Activated CD4-positive, alpha-beta T cell treated with anti-CD3 and anti-CD28 coated beads for 36 hours (primary cell): ENCODE results near the gene IRF4. TPM values are rescaled to one million over a fixed set of nuclear protein-coding genes. Genes with fewer than 3 reads are reported as not detected.

Experiments
- ATAC-seq: fragments of 200-7000 bp; cut with Tn5 transposase; one replicate; pipeline ENCODE4 v1.10.0; 2021; ENCODE audit warnings: mild to moderate bottlenecking, moderate library complexity
- CTCF ChIA-PET: fragments of 350-600 bp; sonication (Branson Sonifier 250); formaldehyde crosslinking; loops from one replicate; lab custom pipeline; 2021; ENCODE audit warnings: antibody characterized with exemption; lab: Charles Lee
- POLR2A ChIA-PET: fragments of 350-600 bp; sonication (Branson Sonifier 250); formaldehyde crosslinking; loops from one replicate; lab custom pipeline; 2021; ENCODE audit warnings: antibody characterized with exemption, inconsistent platforms; lab: Charles Lee
- DNase-seq: peaks from one replicate; pipeline ENCODE4 v3.0.0-alpha.2; 2020
- H3K27ac Mint-ChIP-seq: one replicate; pipeline ENCODE4 v1.8.0; 2021; ENCODE audit warnings: mixed read lengths
- H3K27me3 Mint-ChIP-seq: one replicate; pipeline ENCODE4 v1.8.0; 2021; ENCODE audit warnings: mixed read lengths
- H3K36me3 Mint-ChIP-seq: one replicate; pipeline ENCODE4 v1.8.0; 2021; ENCODE audit warnings: low read depth, mixed read lengths
- H3K4me1 Mint-ChIP-seq: one replicate; pipeline ENCODE4 v1.8.0; 2021; ENCODE audit warnings: mixed read lengths
- H3K4me3 Mint-ChIP-seq: one replicate; pipeline ENCODE4 v1.8.0; 2021; ENCODE audit warnings: mild to moderate bottlenecking, moderate library complexity, mixed read lengths
- H3K9me3 Mint-ChIP-seq: one replicate; pipeline ENCODE4 v1.8.0; 2021; ENCODE audit warnings: low read depth, mixed read lengths
- intact Hi-C, 2 experiments: fragments of 100-400 bp; cut with DNase I in 1 of 2; cut with micrococcal nuclease in 1 of 2; formaldehyde crosslinking; loops; one replicate each; pipeline versions ENCODE4 v1.14.2 to v1.15.1; 2022 to 2024; cut with DNase I, micrococcal nuclease
- total RNA-seq, 2 experiments: library from RNA; stranded (reverse); gene quantifications; one replicate each; pipeline ENCODE4 v1.2.3, GENCODE V29; 2021

The IRF4 gene
- total RNA-seq, 2 experiments from 2014 or later = 601 to 617 TPM

DNA sequence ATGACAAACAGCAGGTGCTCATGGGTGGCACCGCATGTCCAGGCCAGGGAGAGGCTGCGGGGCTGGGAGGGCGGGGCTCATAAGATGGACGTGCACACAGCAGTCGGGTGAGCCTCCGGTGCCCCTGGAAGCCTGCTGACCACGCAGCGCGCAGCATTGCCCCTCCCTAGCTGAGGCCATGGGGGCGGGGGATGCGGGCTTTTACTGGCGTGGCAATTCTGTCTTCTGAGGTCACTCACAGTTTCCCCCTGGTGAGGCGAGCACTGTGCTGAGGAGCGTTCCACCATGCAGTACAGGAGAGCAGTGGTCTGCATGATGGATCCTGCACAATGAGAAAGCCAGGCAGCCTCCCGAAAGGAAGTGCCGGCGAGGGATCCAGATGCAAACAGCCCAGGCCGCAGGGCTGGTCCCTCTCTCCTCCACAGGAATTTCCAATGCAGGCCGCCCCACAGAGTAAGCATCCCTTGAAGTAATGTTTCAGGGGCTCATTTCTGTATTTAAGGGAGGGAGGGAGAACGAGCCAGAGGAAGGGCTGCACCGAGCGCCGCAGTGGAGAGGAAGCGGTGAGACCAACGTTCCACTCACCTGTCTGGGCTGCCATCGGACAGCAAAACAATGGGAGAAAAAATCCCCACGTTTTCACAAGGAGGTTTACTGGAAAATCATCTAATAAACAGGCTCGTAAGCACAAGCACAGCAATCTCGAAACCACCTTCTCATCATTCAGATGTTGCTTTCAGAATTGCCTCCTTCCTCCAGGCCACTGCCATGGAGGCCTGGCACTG, 56.0 kb downstream of the IRF4 start:
- no peaks in the 10 kb centered on the region for H3K9me3 Mint-ChIP-seq
- peak overlapping the region; percentile 65 for H3K4me3 Mint-ChIP-seq
- H3K4me1 Mint-ChIP-seq = peaks cover 52% of the 10 kb centered on the region
- peak overlapping the region; percentile 90 for H3K27ac Mint-ChIP-seq
- peaks cover 4% of the 10 kb centered on the region for H3K36me3 Mint-ChIP-seq
- ATAC-seq (peak; percentile 31), DNase-seq (peak; percentile 72)
- intact Hi-C loops = loop anchor here (1.0 to 5.0 kb wide), 9 partner anchors 37 to 154 kb away; no protein-coding TSS in a partner anchor
- ChIA-PET POLR2A (interaction anchor here (0.7 to 1.9 kb wide), 16 partner anchors 13 to 111 kb away, joined by 3 to 23 read pairs (median 6); partner anchors contain the start of gene IRF4), CTCF (interaction anchor here (0.7 to 3.7 kb wide), 7 partner anchors 16 to 110 kb away, joined by 3 to 22 read pairs (median 7); no protein-coding TSS in a partner anchor)
- H3K27me3 Mint-ChIP-seq = no peaks in the 10 kb centered on the region

DNA sequence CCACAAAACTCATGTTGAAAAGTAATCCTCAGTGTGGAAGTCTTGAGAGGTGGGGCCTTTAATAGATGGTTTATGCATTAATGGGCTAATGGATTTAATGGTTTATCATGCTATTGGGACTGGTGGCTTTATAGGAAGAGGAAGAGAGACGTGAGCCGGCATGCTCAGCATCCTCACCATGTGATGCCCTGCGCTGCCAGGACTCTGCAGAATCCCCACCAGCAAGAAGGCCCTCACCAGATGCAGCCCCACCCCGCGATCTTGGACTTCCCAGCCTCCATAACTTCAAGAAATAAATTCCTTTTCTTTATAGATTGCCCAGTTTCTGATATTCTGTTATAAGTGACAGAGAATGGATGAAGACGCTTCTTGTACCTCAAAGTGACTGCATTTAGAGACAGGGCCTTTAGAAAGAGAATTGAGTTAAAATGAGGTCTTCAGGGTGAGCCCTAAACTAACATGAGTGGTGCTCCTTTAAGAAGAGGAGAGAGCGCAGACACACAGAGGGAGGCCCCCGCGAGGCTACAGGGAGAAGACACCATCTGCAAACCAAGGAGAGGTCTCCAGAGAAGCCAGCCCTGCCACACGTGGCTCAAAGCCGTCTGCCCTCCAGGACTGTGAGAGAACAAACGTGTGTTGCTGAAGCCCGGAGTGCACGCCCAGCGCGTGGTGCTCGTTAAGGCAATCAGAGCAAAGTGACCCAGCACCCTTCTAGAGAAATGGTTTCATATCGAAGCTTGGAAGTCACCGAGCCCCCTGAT, 56.9 kb downstream of the IRF4 start:
- Mint-ChIP-seq H3K4me1 (peaks cover 52% of the 10 kb centered on the region), H3K9me3 (no peaks in the 10 kb centered on the region), H3K27me3 (no peaks in the 10 kb centered on the region), H3K27ac (peak overlapping the region; percentile 90), H3K36me3 (peaks cover 5% of the 10 kb centered on the region), H3K4me3 (peak overlapping the region; percentile 65)
- ChIA-PET CTCF (no interaction called here), POLR2A (no interaction called here)
- ATAC-seq (no peak), DNase-seq (no peak)
- intact Hi-C loops = loop anchor here in 1 of 2 experiments (5.0 kb wide), 1 partner anchor 46 kb away; no protein-coding TSS in a partner anchor

DNA sequence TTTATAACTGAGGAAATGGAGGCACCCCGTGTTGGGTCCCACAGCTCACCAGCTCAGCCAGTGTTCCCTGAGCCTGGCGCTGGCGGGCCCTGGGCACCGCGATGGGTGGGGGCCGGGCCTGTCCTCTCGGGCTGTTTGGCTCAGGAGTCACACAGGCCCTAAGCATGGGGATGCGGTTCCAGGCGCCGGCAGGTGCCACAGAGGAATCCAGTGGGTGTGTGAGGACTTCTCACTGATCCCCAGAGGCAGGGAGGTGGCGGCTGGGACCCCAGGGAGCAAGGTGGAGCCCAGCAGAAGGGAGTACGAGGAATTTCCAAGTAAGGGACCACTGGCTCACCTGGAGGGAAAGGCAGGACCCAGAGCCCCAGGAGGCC, 57.5 kb downstream of the IRF4 start:
- no peak for DNase-seq
- Mint-ChIP-seq H3K36me3 (peaks cover 5% of the 10 kb centered on the region), H3K4me3 (no peak overlapping the region), H3K4me1 (peaks cover 48% of the 10 kb centered on the region), H3K9me3 (no peaks in the 10 kb centered on the region), H3K27me3 (no peaks in the 10 kb centered on the region), H3K27ac (peak overlapping the region; percentile 90)
- intact Hi-C loops = loop anchor here in 1 of 2 experiments (5.0 kb wide), 1 partner anchor 47 kb away; no protein-coding TSS in a partner anchor
- CTCF ChIA-PET = no interaction called here
- POLR2A ChIA-PET = no interaction called here
- ATAC-seq = no peak

DNA sequence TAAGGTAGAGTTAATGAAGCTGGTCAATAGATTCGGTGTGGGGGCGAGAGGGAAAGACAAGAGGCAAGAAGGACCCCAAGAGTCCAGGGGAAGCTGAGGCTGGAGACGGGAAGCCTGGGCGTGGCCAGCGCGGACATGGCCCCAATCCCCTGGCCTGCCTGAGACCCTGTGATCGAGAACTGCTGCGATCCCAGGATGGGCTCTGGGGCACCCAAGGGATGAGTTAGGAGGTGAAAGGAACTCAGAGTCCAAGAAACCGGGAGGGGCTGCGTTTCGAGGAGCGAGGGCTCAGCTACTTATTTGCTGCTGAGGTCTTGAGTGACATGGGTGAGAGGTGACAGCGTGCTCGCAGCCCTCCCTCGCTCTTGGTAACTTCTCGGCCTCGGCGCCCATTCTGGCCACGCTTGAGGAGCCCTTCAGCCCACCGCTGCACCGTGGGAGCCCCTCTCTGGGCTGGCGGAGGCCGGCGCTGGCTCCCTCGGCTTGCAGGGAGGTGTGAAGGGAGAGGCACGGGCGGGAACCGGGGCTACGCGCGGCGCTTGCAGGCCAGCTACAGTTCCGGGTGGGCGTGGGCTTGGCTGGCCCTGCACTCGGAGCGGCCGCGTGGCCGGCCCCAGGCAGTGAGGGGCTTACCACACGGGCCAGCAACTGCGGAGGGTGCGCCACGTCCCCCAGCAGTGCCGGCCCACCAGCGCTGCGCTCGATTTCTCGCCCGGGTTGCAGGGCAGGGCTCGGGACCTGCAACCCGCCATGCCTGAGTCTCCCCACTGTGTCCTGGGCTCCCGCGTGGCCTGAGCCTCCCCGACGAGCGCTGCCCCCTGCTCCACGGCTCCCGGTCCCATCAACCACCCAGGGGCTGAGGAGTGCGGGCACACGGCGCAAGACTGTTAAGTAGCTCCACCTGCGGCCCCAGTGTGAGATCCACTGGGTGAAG, 58.2 kb downstream of the IRF4 start:
- no peak overlapping the region for H3K4me3 Mint-ChIP-seq
- DNase-seq = no peak
- no peaks in the 10 kb centered on the region for H3K9me3 Mint-ChIP-seq
- ATAC-seq = no peak
- peaks cover 48% of the 10 kb centered on the region for H3K4me1 Mint-ChIP-seq
- H3K27me3 Mint-ChIP-seq = no peaks in the 10 kb centered on the region
- H3K36me3 Mint-ChIP-seq = peaks cover 5% of the 10 kb centered on the region
- intact Hi-C loops = loop anchor here in 1 of 2 experiments (5.0 kb wide), 1 partner anchor 47 kb away; no protein-coding TSS in a partner anchor
- ChIA-PET POLR2A (interaction anchor here (0.8 kb wide), 1 partner anchor 35 kb away, joined by 7 read pairs; no protein-coding TSS in a partner anchor), CTCF (interaction anchor here (0.6 kb wide), 1 partner anchor 44 kb away, joined by 3 read pairs; no protein-coding TSS in a partner anchor)
- peak overlapping the region; percentile 40 for H3K27ac Mint-ChIP-seq

DNA sequence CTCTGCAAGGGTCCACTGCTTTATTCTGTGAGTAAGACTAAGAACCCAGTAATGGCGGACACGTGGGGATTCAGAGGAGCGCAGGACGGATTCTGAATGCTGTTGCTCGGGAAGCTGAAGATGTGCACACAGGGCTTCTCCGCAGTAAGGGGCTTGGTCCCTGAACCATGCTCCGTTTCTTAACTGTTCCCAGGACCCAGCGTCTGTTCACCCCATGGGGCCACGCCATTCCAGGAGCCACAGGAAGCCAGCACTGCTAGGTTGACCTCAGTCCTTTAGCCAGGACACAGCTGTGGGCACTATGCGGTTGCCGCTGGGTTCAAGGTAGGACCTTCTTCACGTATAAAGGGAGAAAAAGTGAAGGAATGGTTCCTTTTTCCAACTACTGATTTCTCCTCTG, 59.8 kb downstream of the IRF4 start:
- ChIA-PET POLR2A (no interaction called here), CTCF (interaction anchor here (0.6 to 0.7 kb wide), 2 partner anchors 24 to 98 kb away, joined by 3 read pairs; no protein-coding TSS in a partner anchor)
- ATAC-seq = no peak
- Mint-ChIP-seq H3K36me3 (peaks cover 5% of the 10 kb centered on the region), H3K27ac (no peak overlapping the region), H3K9me3 (no peaks in the 10 kb centered on the region), H3K4me1 (peaks cover 41% of the 10 kb centered on the region), H3K4me3 (no peak overlapping the region), H3K27me3 (no peaks in the 10 kb centered on the region)
- intact Hi-C loops = no loop called here
- no peak for DNase-seq

DNA sequence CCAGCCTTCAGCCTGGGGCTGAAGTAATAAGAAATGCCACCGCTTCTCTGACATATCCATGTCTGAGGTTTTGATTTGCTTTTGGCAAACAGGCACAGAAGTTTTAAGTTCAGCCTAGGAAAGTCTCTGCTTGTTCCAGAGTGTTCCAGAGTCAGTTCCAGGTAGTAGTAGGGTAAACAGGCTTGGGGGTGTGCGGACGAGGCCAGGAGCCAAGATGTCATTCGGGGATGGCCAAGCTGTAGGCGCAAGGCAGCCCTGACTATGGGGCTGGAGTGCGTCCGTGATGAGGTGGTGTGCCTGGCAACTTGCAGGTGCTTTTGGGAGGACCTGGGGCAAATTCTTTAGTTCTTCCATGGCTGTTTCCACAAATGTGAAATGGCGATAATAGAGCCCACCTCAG, 60.3 kb downstream of the IRF4 start:
- ChIA-PET POLR2A (interaction anchor here (0.5 kb wide), 1 partner anchor 162 kb away, joined by 8 read pairs; no protein-coding TSS in a partner anchor), CTCF (interaction anchor here (0.7 to 1.0 kb wide), 2 partner anchors 47 to 97 kb away, joined by 3 to 5 read pairs; no protein-coding TSS in a partner anchor)
- DNase-seq = no peak
- Mint-ChIP-seq H3K9me3 (no peaks in the 10 kb centered on the region), H3K36me3 (peaks cover 8% of the 10 kb centered on the region), H3K27me3 (no peaks in the 10 kb centered on the region), H3K27ac (no peak overlapping the region), H3K4me1 (peaks cover 36% of the 10 kb centered on the region), H3K4me3 (no peak overlapping the region)
- intact Hi-C loops = no loop called here
- no peak for ATAC-seq

DNA sequence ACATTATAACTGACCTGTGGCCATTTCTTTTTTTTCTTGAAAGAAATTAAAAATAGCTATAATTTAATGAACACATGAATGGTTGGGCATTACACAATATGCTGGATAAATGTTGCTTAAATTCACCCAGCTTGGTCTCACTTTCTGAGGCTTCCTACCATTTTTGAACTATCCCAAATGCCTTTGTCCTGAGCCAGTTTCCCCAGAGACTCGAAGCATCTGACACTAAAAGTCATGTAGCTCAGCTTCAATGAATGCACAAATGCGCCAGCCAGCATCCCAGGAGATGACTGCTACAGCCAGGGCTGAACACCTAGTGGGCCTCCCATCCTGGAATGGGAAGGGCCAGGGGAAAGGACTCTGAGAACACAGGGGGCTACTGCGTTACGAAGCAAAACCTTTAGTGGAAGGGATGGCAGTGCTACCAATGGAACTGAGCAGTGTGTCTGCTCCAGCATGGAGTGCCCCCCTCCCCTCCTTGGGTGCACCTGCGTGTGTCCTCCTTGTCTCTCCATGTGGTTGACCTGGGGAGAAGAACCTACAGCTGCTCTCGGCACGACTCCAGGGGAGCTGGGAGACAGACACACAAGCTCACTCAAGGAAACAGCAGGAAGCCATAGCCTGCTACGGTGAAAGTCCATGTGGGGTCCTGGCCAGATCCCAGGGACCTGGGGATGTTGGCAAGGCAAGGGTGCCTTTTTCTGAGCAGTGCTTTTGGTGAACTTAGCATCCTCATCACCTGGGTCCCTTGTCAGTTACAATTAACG, 60.9 kb downstream of the IRF4 start:
- ChIA-PET CTCF (interaction anchor here (0.7 to 1.0 kb wide), 2 partner anchors 17 to 46 kb away, joined by 3 to 5 read pairs; no protein-coding TSS in a partner anchor), POLR2A (interaction anchor here (0.5 kb wide), 1 partner anchor 163 kb away, joined by 8 read pairs; no protein-coding TSS in a partner anchor)
- Mint-ChIP-seq H3K27ac (no peak overlapping the region), H3K4me3 (no peak overlapping the region), H3K9me3 (peaks cover 5% of the 10 kb centered on the region), H3K4me1 (peaks cover 36% of the 10 kb centered on the region), H3K27me3 (no peaks in the 10 kb centered on the region), H3K36me3 (peaks cover 13% of the 10 kb centered on the region)
- intact Hi-C loops = no loop called here
- DNase-seq (no peak), ATAC-seq (no peak)

DNA sequence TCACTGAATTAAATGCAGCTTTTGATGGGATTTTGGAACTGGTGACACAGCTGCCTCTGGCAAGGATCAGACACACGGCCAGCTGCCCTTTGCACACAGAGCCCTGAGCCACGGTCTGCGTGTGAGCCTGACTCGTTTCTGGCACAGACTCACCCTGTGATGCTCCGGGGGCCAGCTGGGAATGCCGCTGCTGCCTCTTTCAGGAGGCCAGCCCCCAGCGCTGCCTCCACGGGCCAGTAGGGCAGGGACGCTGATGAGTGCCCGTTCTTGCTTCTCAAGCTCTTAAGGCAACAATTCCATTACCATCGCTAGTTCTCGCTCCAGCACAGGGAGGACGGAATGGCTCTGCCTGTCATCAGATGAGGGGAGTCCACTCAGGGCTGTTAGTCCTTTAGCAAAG, 61.6 kb downstream of the IRF4 start:
- no peaks in the 10 kb centered on the region for H3K27me3 Mint-ChIP-seq
- no peak for DNase-seq
- ChIA-PET POLR2A (no interaction called here), CTCF (no interaction called here)
- H3K9me3 Mint-ChIP-seq = peaks cover 9% of the 10 kb centered on the region
- intact Hi-C loops = no loop called here
- H3K4me3 Mint-ChIP-seq = no peak overlapping the region
- no peak for ATAC-seq
- peaks cover 30% of the 10 kb centered on the region for H3K4me1 Mint-ChIP-seq
- H3K27ac Mint-ChIP-seq = no peak overlapping the region
- H3K36me3 Mint-ChIP-seq = peaks cover 16% of the 10 kb centered on the region

DNA sequence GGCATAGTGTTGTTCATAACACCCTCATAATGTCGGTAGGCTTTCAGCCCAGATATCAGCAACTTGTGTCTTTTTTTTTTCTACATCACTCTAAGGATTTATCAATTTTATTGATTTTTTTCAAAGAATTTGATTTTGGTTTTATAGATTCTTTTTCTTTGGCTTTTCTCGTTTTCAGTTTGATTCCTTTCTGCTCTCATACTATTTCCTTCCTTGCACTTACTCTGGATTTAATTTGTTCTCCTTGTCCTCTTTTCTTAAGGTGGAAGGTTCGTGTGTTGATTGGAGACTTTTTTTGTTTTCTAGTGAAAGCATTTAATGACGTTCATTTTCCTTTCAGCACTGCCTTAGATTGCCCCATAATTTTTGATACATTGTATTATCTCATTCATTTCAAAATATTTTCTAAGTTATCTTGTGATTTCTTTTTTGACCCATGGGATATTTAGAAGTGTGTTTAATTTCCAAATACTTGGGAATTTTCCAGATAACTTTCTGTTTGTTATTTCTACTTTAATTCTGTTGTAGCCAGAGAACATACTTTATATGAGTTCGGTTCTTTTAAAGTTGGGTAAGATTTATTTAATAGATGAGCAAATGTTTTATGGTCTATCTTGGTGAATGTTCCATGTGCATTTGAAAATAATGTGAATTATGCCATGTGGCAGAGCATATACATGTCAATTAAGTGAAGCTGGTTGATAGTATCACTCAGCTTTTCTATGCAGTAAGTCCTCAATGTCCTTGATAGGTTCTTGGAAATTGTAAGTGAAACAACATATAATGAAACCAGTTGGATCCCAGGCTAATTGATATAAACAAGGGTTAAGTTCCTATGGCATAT, 62.8 kb downstream of the IRF4 start:
- intact Hi-C loops = no loop called here
- peaks cover 13% of the 10 kb centered on the region for H3K9me3 Mint-ChIP-seq
- ATAC-seq (peak; percentile 11), DNase-seq (no peak)
- no peak overlapping the region for H3K4me3 Mint-ChIP-seq
- no peaks in the 10 kb centered on the region for H3K27me3 Mint-ChIP-seq
- peaks cover 16% of the 10 kb centered on the region for H3K36me3 Mint-ChIP-seq
- peaks cover 24% of the 10 kb centered on the region for H3K4me1 Mint-ChIP-seq
- H3K27ac Mint-ChIP-seq = peak overlapping the region; percentile 51
- CTCF ChIA-PET = no interaction called here
- POLR2A ChIA-PET = interaction anchor here (0.6 kb wide), 1 partner anchor 30 kb away, joined by 3 read pairs; no protein-coding TSS in a partner anchor
